Measurements from ENCODE around the gene PIBF1. TPM values are rescaled to one million over a fixed set of nuclear protein-coding genes. Genes with fewer than 3 reads are reported as not detected.

Gene PIBF1
- total RNA-seq, 2 donors from 2014 or later: 11.5 to 18.3 TPM

- ATAC-seq (ENCODE audit: insufficient number of reproducible peaks, low FRiP score, low read depth): no peak
- TF ChIP-seq CTCF (IDR thresholded peaks at IDR 0.05): no peak
- H3K9me3 ChIP-seq: no peaks in the 10 kb centered on the region
- H3K4me1 ChIP-seq (ENCODE audit: control insufficient read depth in 1 of 2, low read depth in 2 of 2): no peaks in the 10 kb centered on the region
- H3K4me3 ChIP-seq: no peak overlapping the region
- no peak for DNase-seq (ENCODE audit: low spot score)
- H3K27me3 ChIP-seq (replicated peaks; ENCODE audit: insufficient read depth): no peaks in the 10 kb centered on the region
- H3K36me3 ChIP-seq: peaks cover 32% of the 10 kb centered on the region
- H3K27ac ChIP-seq: no peak overlapping the region
Measured at GRCh38 chr13:72754111-72754510, 27.8 kb upstream of the PIBF1 start.

- no peak overlapping the region for H3K27ac ChIP-seq
- ATAC-seq (ENCODE audit: insufficient number of reproducible peaks, low FRiP score, low read depth): no peak
- no peak for TF ChIP-seq CTCF (IDR thresholded peaks at IDR 0.05)
- no peaks in the 10 kb centered on the region for H3K9me3 ChIP-seq
- DNase-seq (ENCODE audit: low spot score): no peak
- H3K4me3 ChIP-seq: no peak overlapping the region
- peaks cover 0 to 1% of the 10 kb centered on the region in 2 donors for H3K4me1 ChIP-seq (ENCODE audit: control insufficient read depth in 1 of 2, low read depth in 2 of 2)
- H3K36me3 ChIP-seq: peaks cover 54% of the 10 kb centered on the region
- H3K27me3 ChIP-seq (replicated peaks; ENCODE audit: insufficient read depth): no peaks in the 10 kb centered on the region
Measured at GRCh38 chr13:72757792-72758535, 24.0 kb upstream of the PIBF1 start.

- peaks cover 48% of the 10 kb centered on the region for H3K36me3 ChIP-seq
- ATAC-seq (ENCODE audit: insufficient number of reproducible peaks, low FRiP score, low read depth) (no peak), DNase-seq (ENCODE audit: low spot score) (no peak)
- no peaks in the 10 kb centered on the region for H3K9me3 ChIP-seq
- H3K4me3 ChIP-seq: no peak overlapping the region
- no peak for TF ChIP-seq CTCF (IDR thresholded peaks at IDR 0.05)
- H3K4me1 ChIP-seq (ENCODE audit: control insufficient read depth in 1 of 2, low read depth in 2 of 2): peaks cover 0 to 11% of the 10 kb centered on the region in 2 donors
- no peaks in the 10 kb centered on the region for H3K27me3 ChIP-seq (replicated peaks; ENCODE audit: insufficient read depth)
- H3K27ac ChIP-seq: no peak overlapping the region
Measured at GRCh38 chr13:72760189-72760588, 21.7 kb upstream of the PIBF1 start.

GRCh38 chr13:72763411-72763810 is 18.5 kb upstream of the PIBF1 start:
- Histone ChIP-seq H3K4me3 (no peak overlapping the region), H3K27me3 (replicated peaks; ENCODE audit: insufficient read depth) (no peaks in the 10 kb centered on the region), H3K27ac (peak overlapping the region; percentile 27 to 45), H3K36me3 (peaks cover 57% of the 10 kb centered on the region), H3K9me3 (no peaks in the 10 kb centered on the region), H3K4me1 (ENCODE audit: control insufficient read depth in 1 of 2, low read depth in 2 of 2) (peaks cover 0 to 11% of the 10 kb centered on the region in 2 donors)
- no peak for DNase-seq (ENCODE audit: low spot score)
- no peak for TF ChIP-seq CTCF (IDR thresholded peaks at IDR 0.05)
- no peak for ATAC-seq (ENCODE audit: insufficient number of reproducible peaks, low FRiP score, low read depth)

GRCh38 chr13:72774019-72774418 is 7.9 kb upstream of the PIBF1 start:
- no peak for ATAC-seq (ENCODE audit: insufficient number of reproducible peaks, low FRiP score, low read depth)

More at GRCh38 chr13:72774019-72774418, 7.9 kb upstream of the PIBF1 start:
- Histone ChIP-seq H3K4me1 (ENCODE audit: control insufficient read depth in 1 of 2, low read depth in 2 of 2) (peaks cover under 1 to 3% of the 10 kb centered on the region in 2 donors), H3K36me3 (peaks cover 71% of the 10 kb centered on the region), H3K27ac (no peak overlapping the region), H3K4me3 (no peak overlapping the region), H3K9me3 (no peaks in the 10 kb centered on the region), H3K27me3 (replicated peaks; ENCODE audit: insufficient read depth) (no peaks in the 10 kb centered on the region)
- DNase-seq (ENCODE audit: low spot score): no peak
- TF ChIP-seq CTCF (IDR thresholded peaks at IDR 0.05): no peak

Measured in thoracic aorta (tissue), 2 donors.